ENCODE data around the gene ATP8B3.

DNA sequence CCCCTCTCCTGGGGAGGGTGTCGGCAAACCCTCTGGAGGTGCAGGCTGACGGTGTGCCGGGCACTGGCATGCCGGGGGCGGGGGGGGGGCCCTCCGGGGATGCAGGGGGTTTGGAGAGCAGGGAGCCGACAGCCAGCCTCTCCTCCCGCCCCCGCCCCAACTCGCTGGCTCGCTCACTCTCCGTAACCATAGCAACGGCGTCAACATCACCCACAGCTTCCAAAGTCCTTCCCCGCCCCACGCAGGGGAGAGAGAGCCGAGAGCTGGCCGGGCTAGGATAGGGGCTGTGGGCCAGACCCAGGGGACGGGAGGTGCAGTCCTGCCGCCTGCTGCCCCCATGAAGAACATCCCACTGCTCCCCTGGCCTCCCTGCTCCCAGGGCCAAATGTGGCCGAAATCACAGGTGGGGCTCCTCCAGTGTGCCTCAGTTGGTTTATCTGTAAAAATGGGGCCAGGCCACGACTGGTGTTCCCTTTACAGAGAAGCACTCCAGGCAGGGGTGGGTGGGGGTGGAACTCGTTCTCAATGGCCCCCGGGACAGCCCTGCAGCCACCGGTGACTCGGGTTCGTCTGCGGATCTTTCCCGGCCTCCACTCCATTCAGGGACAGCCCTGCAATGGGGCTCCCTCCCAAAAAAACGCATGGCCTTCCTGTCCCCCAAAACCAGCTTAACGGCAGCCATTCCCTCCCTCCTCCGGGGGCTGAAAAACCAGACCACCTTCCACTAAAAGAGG, 48.1 kb upstream of the ATP8B3 start:
- TF ChIP-seq CTCF (IDR thresholded peaks at IDR 0.05) (no peak), ESRRA (IDR thresholded peaks at IDR 0.05; ENCODE audit: borderline replicate concordance, low read length) (no peak), RFX5 (IDR thresholded peaks at IDR 0.05) (no peak), POLR2A (IDR thresholded peaks at IDR 0.05; ENCODE audit: low read length) (no peak), RCOR1 (IDR thresholded peaks at IDR 0.05; ENCODE audit: low read depth, low read length) (no peak), MAX (IDR thresholded peaks at IDR 0.05) (no peak), E2F6 (IDR thresholded peaks at IDR 0.05; ENCODE audit: borderline replicate concordance, low read depth) (no peak), KDM5A (IDR thresholded peaks at IDR 0.05) (no peak)
